HEK293 (cell line): ENCODE data around the gene PRMT1.

Experiments
- CTCF ChIA-PET: fragments of 350-600 bp; formaldehyde crosslinking; extraction: SDS; loops from one replicate; lab custom pipeline; 2021; ENCODE audit warnings: antibody characterized with exemption; lab: Yijun Ruan, JAX
- POLR2A ChIA-PET: fragments of 300-600 bp; formaldehyde crosslinking; extraction: SDS; loops from one replicate; lab custom pipeline; 2020; ENCODE audit warnings: antibody characterized with exemption, inconsistent platforms; lab: Yijun Ruan, JAX
- H3K27ac ChIP-seq: fragments of 200-500 bp; sonication (Bioruptor generic); 2 replicates; pipeline ENCODE4 v1.5.1; 2014; ENCODE audit warnings: low read depth, low read length, control low read depth, inconsistent platforms; ENCODE audit errors: extremely low read depth
- H3K36me3 ChIP-seq, 2 experiments: fragments of 200-500 bp in 1 of 2; sonication (Bioruptor generic) in 1 of 2; 1 replicate in 1 of 2; 2 replicates in 1 of 2; pipeline ENCODE4 v1.5.1; 2014 to 2017; ENCODE audit warnings: inconsistent platforms in 2 of 2, low read length in 2 of 2; ENCODE audit not compliant: control insufficient read depth in 2 of 2, insufficient read depth in 1 of 2
- H3K4me1 ChIP-seq: fragments of 200-500 bp; sonication (Bioruptor generic); 2 replicates; pipeline ENCODE4 v1.5.1; 2014; ENCODE audit warnings: mild to moderate bottlenecking, low read length, inconsistent platforms; ENCODE audit not compliant: control insufficient read depth, insufficient read depth
- H3K4me3 ChIP-seq: 2 replicates; pipeline ENCODE4 v1.5.1; 2011; ENCODE audit warnings: low read depth, mild to moderate bottlenecking, control low read depth, low read length, moderate library complexity
- H3K9me3 ChIP-seq: fragments of 200-500 bp; sonication (Bioruptor generic); 2 replicates; pipeline ENCODE4 v1.5.1; 2014; ENCODE audit warnings: low read depth, low read length, inconsistent platforms; ENCODE audit not compliant: control insufficient read depth, insufficient read depth
- CTCF ChIP-seq: fragments of 450-650 bp; formaldehyde crosslinking; IDR thresholded peaks from 2 replicates; pipeline ENCODE4 v1.5.1; 2016; ENCODE audit warnings: missing biosample characterization, missing genetic modification characterization
- GLIS1 ChIP-seq: fragments of 450-650 bp; formaldehyde crosslinking; IDR thresholded peaks from 2 replicates; pipeline ENCODE4 v1.5.1; 2016; ENCODE audit warnings: missing biosample characterization, missing genetic modification characterization
- KLF1 ChIP-seq: fragments of 450-650 bp; formaldehyde crosslinking; IDR thresholded peaks from 2 replicates; pipeline ENCODE4 v1.5.1; 2016; ENCODE audit warnings: missing biosample characterization, missing genetic modification characterization
- KLF7 ChIP-seq: fragments of 450-650 bp; formaldehyde crosslinking; IDR thresholded peaks from 2 replicates; pipeline ENCODE4 v1.5.1; 2016; ENCODE audit warnings: missing biosample characterization, missing genetic modification characterization, borderline replicate concordance
- KLF8 ChIP-seq: fragments of 450-650 bp; formaldehyde crosslinking; IDR thresholded peaks from 2 replicates; pipeline ENCODE4 v1.5.1; 2016; ENCODE audit warnings: missing biosample characterization, missing genetic modification characterization
- KLF9 ChIP-seq: fragments of 450-650 bp; formaldehyde crosslinking; IDR thresholded peaks from 2 replicates; pipeline ENCODE4 v1.5.1; 2016; ENCODE audit warnings: missing biosample characterization, missing genetic modification characterization, low read depth
- MEIS1 ChIP-seq: sonication (generic); formaldehyde crosslinking; IDR thresholded peaks from 2 replicates; pipeline ENCODE4 v1.8.1; 2022; ENCODE audit warnings: missing genetic modification reagents, mild to moderate bottlenecking, borderline replicate concordance
- OSR2 ChIP-seq: fragments of 450-650 bp; formaldehyde crosslinking; IDR thresholded peaks from 2 replicates; pipeline ENCODE4 v1.5.1; 2016; ENCODE audit warnings: missing biosample characterization, missing genetic modification characterization
- PRDM4 ChIP-seq: fragments of 450-650 bp; formaldehyde crosslinking; IDR thresholded peaks from 2 replicates; pipeline ENCODE4 v1.5.1; 2017; ENCODE audit warnings: missing biosample characterization, missing genetic modification characterization
- SP3 ChIP-seq: fragments of 450-650 bp; formaldehyde crosslinking; IDR thresholded peaks from 2 replicates; pipeline ENCODE4 v1.5.1; 2016; ENCODE audit warnings: missing biosample characterization, missing genetic modification characterization
- ZBTB17 ChIP-seq: fragments of 450-650 bp; formaldehyde crosslinking; IDR thresholded peaks from 2 replicates; pipeline ENCODE4 v1.5.1; 2016; ENCODE audit warnings: missing biosample characterization, missing genetic modification characterization
- ZFP37 ChIP-seq: fragments of 450-650 bp; formaldehyde crosslinking; IDR thresholded peaks from 2 replicates; pipeline ENCODE4 v1.5.1; 2016; ENCODE audit warnings: missing biosample characterization, missing genetic modification characterization
- ZFP69B ChIP-seq: fragments of 450-650 bp; formaldehyde crosslinking; IDR thresholded peaks from 2 replicates; pipeline ENCODE4 v1.5.1; 2016; ENCODE audit warnings: missing biosample characterization, missing genetic modification characterization
- ZNF174 ChIP-seq: fragments of 450-650 bp; formaldehyde crosslinking; IDR thresholded peaks from 2 replicates; pipeline ENCODE4 v1.5.0; 2017; ENCODE audit warnings: missing biosample characterization, mild to moderate bottlenecking, missing genetic modification characterization
- ZNF248 ChIP-seq: fragments of 450-650 bp; formaldehyde crosslinking; IDR thresholded peaks from 2 replicates; pipeline ENCODE4 v1.5.1; 2017; ENCODE audit warnings: missing biosample characterization, missing genetic modification characterization
- ZNF266 ChIP-seq: fragments of 450-650 bp; formaldehyde crosslinking; IDR thresholded peaks from 2 replicates; pipeline ENCODE4 v1.5.1; 2016; ENCODE audit warnings: missing biosample characterization, missing genetic modification characterization, low read depth
- ZNF280D ChIP-seq: fragments of 450-650 bp; formaldehyde crosslinking; IDR thresholded peaks from 2 replicates; pipeline ENCODE4 v1.5.1; 2016; ENCODE audit warnings: missing biosample characterization, missing genetic modification characterization
- ZNF366 ChIP-seq: fragments of 450-650 bp; formaldehyde crosslinking; conservative IDR thresholded peaks from 2 replicates; pipeline ENCODE4 v1.5.1; 2016; ENCODE audit warnings: missing biosample characterization, missing genetic modification characterization
- ZNF391 ChIP-seq: fragments of 450-650 bp; formaldehyde crosslinking; IDR thresholded peaks from 2 replicates; pipeline ENCODE4 v1.5.1; 2016; ENCODE audit warnings: low read depth, missing biosample characterization, missing genetic modification characterization, borderline replicate concordance
- ZNF416 ChIP-seq: fragments of 450-650 bp; formaldehyde crosslinking; IDR thresholded peaks from 2 replicates; pipeline ENCODE4 v1.5.1; 2016; ENCODE audit warnings: missing biosample characterization, missing genetic modification characterization
- ZNF510 ChIP-seq: fragments of 450-650 bp; formaldehyde crosslinking; IDR thresholded peaks from 2 replicates; pipeline ENCODE4 v1.5.1; 2018; ENCODE audit warnings: mild to moderate bottlenecking, missing genetic modification characterization, missing biosample characterization; ENCODE audit not compliant: insufficient replicate concordance
- ZNF544 ChIP-seq: fragments of 450-650 bp; formaldehyde crosslinking; IDR thresholded peaks from 2 replicates; pipeline ENCODE4 v1.5.0; 2017; ENCODE audit warnings: missing biosample characterization, missing genetic modification characterization
- ZNF561 ChIP-seq: fragments of 450-650 bp; IDR thresholded peaks from 2 replicates; pipeline ENCODE4 v1.5.1; 2018; ENCODE audit warnings: missing biosample characterization, missing genetic modification characterization, borderline replicate concordance
- ZNF580 ChIP-seq: fragments of 450-650 bp; formaldehyde crosslinking; IDR thresholded peaks from 2 replicates; pipeline ENCODE4 v1.5.1; 2016; ENCODE audit warnings: missing biosample characterization, missing genetic modification characterization
- ZNF600 ChIP-seq: fragments of 450-650 bp; formaldehyde crosslinking; IDR thresholded peaks from 2 replicates; pipeline ENCODE4 v1.5.1; 2016; ENCODE audit warnings: missing biosample characterization, missing genetic modification characterization
- ZNF670 ChIP-seq: fragments of 450-650 bp; formaldehyde crosslinking; IDR thresholded peaks from 2 replicates; pipeline ENCODE4 v1.5.1; 2016; ENCODE audit warnings: missing biosample characterization, missing genetic modification characterization, low read depth
- ZNF777 ChIP-seq: fragments of 450-650 bp; formaldehyde crosslinking; IDR thresholded peaks from 2 replicates; pipeline ENCODE4 v1.5.1; 2017; ENCODE audit warnings: missing biosample characterization, missing genetic modification characterization, borderline replicate concordance
- ZSCAN30 ChIP-seq: fragments of 450-650 bp; IDR thresholded peaks from 2 replicates; pipeline ENCODE4 v1.5.1; 2018; ENCODE audit warnings: missing biosample characterization, mild to moderate bottlenecking, missing genetic modification characterization, moderate library complexity
- ZXDB ChIP-seq: fragments of 450-650 bp; formaldehyde crosslinking; IDR thresholded peaks from 2 replicates; pipeline ENCODE4 v1.5.1; 2016; ENCODE audit warnings: missing biosample characterization, missing genetic modification characterization

The PRMT1 gene

GRCh38 chr19:49665036-49665350 is 12.1 kb upstream of the PRMT1 start (continued):
- TF ChIP-seq PRDM4 (tag by site-specific recombination), result no peak

- Histone ChIP-seq H3K36me3 (peaks cover 17 to 56% of the 10 kb centered on the region in 2 experiments), H3K4me3 (peak within 1 kb of the TSS; percentile 48), H3K4me1 (peaks cover 6% of the 10 kb centered on the region), H3K27ac (peak within 1 kb of the TSS; percentile 87), H3K9me3 (no peaks in the 10 kb centered on the region)
- POLR2A ChIA-PET, result interaction anchor here (0.6 to 4.9 kb wide), 10 partner anchors 10 to 214 kb away, joined by 5 to 85 read pairs (median 12); partner anchors contain the start of genes AP2A1, NOSIP, PIH1D1 and PRMT1
- CTCF ChIA-PET, result interaction anchor here (0.6 to 3.2 kb wide), 5 partner anchors 11 to 163 kb away, joined by 3 to 27 read pairs (median 4); partner anchors contain the start of gene PRMT1
- TF ChIP-seq KLF9 (tag by site-specific recombination) (0 out of 2 replicates have a peak, but pooled peaks have one; percentile 10), ZNF266 (tag by site-specific recombination) (no peak), ZNF248 (tag by site-specific recombination) (no peak), KLF8 (tag by site-specific recombination) (peak; percentile 26; the same call in 1 of the 2 replicates), ZNF391 (tag by site-specific recombination) (no peak), ZNF416 (tag by site-specific recombination) (no peak), ZFP37 (tag by site-specific recombination) (peak; percentile 71; the same call in 1 of the 2 replicates), KLF7 (tag by site-specific recombination) (0 out of 2 replicates have a peak, but pooled peaks have one; percentile 15), OSR2 (tag by site-specific recombination) (no peak), ZNF600 (peak; percentile 72), ZNF670 (no peak), ZNF544 (tag by site-specific recombination) (no peak), ZNF580 (tag by site-specific recombination) (0 out of 2 replicates have a peak, but pooled peaks have one; percentile 30), ZNF280D (tag by site-specific recombination) (no peak), ZNF366 (tag by site-specific recombination) (peak; percentile 61; the same call in 1 of the 2 replicates), ZFP69B (tag by site-specific recombination) (peak; percentile 72), ZNF174 (tag by site-specific recombination) (no peak), SP3 (tag by site-specific recombination) (peak; percentile 61), ZNF510 (tag by site-specific recombination) (no peak), ZNF561 (tag by site-specific recombination) (peak; percentile 35; the same call in 1 of the 2 replicates), MEIS1 (CRISPR knock-in tag) (no peak), GLIS1 (peak; percentile 61), KLF1 (peak; percentile 73), ZXDB (tag by site-specific recombination) (peak; percentile 38; the same call in 1 of the 2 replicates), ZNF777 (tag by site-specific recombination) (peak; percentile 69; the same call in 1 of the 2 replicates), ZSCAN30 (tag by site-specific recombination) (no peak), ZBTB17 (tag by site-specific recombination) (peak; percentile 80), CTCF (tag by site-specific recombination) (peak; percentile 50; the same call in 1 of the 2 replicates)
Measured at GRCh38 chr19:49665351-49666119, 11.5 kb upstream of the PRMT1 start, which contains the start of the genes BCL2L12 and IRF3. Gene BCL2L12 (plus strand): TSS chr19:49665933. CDS start chr19:49666693, 760 bp downstream. Gene IRF3 (minus strand): TSS chr19:49665857. CDS start chr19:49664838, 1,019 bp downstream.
